Mesothelial cell of epicardium (in vitro differentiated cells): ENCODE data around the gene ZNF331. TPM values are rescaled to one million over a fixed set of nuclear protein-coding genes. Genes with fewer than 3 reads are reported as not detected.

Experiments used
- DNase-seq, 2 experiments: peaks; one replicate each; pipeline ENCODE4 v3.0.0; 2021; ENCODE audit warnings: low spot score in 2 of 2; ENCODE audit not compliant: unreplicated experiment in 2 of 2
- H3K27ac Mint-ChIP-seq: 2 replicates; pipeline ENCODE4 v1.8.0; 2021; ENCODE audit warnings: mixed read lengths
- H3K27me3 Mint-ChIP-seq: 2 replicates; pipeline ENCODE4 v1.8.0; 2021; ENCODE audit warnings: low read depth, mixed read lengths
- H3K36me3 Mint-ChIP-seq: 2 replicates; pipeline ENCODE4 v1.8.0; 2021; ENCODE audit warnings: mixed read lengths
- H3K4me1 Mint-ChIP-seq: 2 replicates; pipeline ENCODE4 v1.8.0; 2021; ENCODE audit warnings: mixed read lengths
- H3K4me3 Mint-ChIP-seq: 2 replicates; pipeline ENCODE4 v1.8.0; 2021; ENCODE audit warnings: mild to moderate bottlenecking, moderate library complexity, mixed read lengths
- H3K9me3 Mint-ChIP-seq: 2 replicates; pipeline ENCODE4 v1.8.0; 2021; ENCODE audit warnings: mixed read lengths
- CTCF ChIP-seq: fragments of 200-600 bp; sonication (generic); IDR thresholded peaks from one replicate; pipeline ENCODE4 v1.5.0; 2021; ENCODE audit warnings: antibody characterized with exemption; ENCODE audit not compliant: unreplicated experiment
- total RNA-seq: library from RNA; stranded (reverse); gene quantifications from 3 replicates; pipeline ENCODE4 v1.2.1, GENCODE V29; 2021

The ZNF331 gene
- total RNA-seq, 1 donor from 2014 or later, result 19.5 TPM

- Mint-ChIP-seq H3K27me3 (no peaks in the 10 kb centered on the region), H3K27ac (no peak overlapping the region)
Measured at GRCh38 chr19:53571339-53571738, 33.4 kb downstream of the ZNF331 start.

DNA sequence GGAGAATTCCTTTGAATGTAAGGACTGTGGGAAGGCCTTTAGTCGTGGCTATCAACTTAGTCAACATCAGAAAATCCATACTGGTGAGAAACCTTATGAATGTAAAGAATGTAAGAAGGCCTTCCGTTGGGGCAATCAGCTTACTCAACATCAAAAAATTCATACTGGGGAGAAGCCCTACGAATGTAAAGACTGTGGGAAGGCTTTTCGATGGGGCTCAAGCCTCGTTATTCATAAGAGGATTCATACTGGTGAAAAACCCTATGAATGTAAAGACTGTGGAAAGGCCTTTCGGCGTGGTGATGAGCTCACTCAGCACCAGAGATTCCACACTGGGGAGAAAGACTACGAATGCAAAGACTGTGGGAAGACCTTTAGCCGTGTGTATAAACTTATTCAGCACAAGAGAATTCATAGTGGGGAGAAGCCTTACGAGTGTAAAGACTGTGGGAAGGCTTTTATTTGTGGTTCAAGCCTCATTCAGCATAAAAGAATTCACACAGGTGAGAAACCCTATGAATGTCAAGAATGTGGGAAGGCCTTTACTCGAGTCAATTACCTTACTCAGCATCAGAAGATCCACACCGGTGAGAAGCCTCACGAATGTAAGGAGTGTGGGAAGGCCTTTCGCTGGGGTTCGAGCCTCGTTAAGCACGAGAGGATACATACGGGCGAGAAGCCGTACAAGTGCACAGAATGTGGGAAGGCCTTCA, 39.2 kb downstream of the ZNF331 start:
- Mint-ChIP-seq H3K4me1 (no peaks in the 10 kb centered on the region), H3K27me3 (no peaks in the 10 kb centered on the region), H3K9me3 (peaks cover 32% of the 10 kb centered on the region), H3K27ac (no peak overlapping the region), H3K36me3 (peaks cover 54% of the 10 kb centered on the region), H3K4me3 (no peak overlapping the region)
- no peak for TF ChIP-seq CTCF
- no peak for DNase-seq

More at GRCh38 chr19:53571339-53571738, 33.4 kb downstream of the ZNF331 start:
- Mint-ChIP-seq H3K4me3 (no peak overlapping the region), H3K4me1 (no peaks in the 10 kb centered on the region), H3K36me3 (peaks cover 26% of the 10 kb centered on the region), H3K9me3 (peaks cover 3% of the 10 kb centered on the region)
- DNase-seq, result no peak
- no peak for TF ChIP-seq CTCF

- peaks cover 54% of the 10 kb centered on the region for H3K36me3 Mint-ChIP-seq
Measured at GRCh38 chr19:53577968-53578367, 40.0 kb downstream of the ZNF331 start.

DNA sequence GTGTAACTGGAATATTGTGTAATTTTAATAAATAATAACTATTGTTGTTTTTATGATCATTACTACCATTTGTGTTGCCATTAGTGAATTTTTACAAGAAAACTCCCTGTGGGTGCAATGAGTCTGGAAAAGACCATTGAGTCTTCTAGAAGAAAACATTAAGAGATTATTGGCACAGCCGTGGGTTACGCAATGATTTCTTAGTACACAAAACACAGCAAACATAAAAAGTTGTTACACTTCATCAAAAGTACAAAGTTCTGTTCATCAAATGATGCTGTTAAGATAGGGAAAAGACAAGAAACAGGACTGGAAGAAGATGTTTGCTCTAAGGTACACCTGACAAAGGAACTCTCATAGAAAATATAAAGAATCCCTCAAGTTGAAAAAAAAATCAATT, 41.6 kb downstream of the ZNF331 start:
- Mint-ChIP-seq H3K27me3 (no peaks in the 10 kb centered on the region), H3K9me3 (peaks cover 32% of the 10 kb centered on the region), H3K36me3 (peaks cover 49% of the 10 kb centered on the region), H3K27ac (no peak overlapping the region), H3K4me1 (no peaks in the 10 kb centered on the region), H3K4me3 (no peak overlapping the region)
- no peak for DNase-seq
- TF ChIP-seq CTCF, result no peak

More at GRCh38 chr19:53577968-53578367, 40.0 kb downstream of the ZNF331 start:
- Mint-ChIP-seq H3K4me1 (no peaks in the 10 kb centered on the region), H3K9me3 (peaks cover 32% of the 10 kb centered on the region), H3K27me3 (no peaks in the 10 kb centered on the region), H3K4me3 (no peak overlapping the region), H3K27ac (no peak overlapping the region)
- TF ChIP-seq CTCF, result no peak
- DNase-seq, result no peak

DNA sequence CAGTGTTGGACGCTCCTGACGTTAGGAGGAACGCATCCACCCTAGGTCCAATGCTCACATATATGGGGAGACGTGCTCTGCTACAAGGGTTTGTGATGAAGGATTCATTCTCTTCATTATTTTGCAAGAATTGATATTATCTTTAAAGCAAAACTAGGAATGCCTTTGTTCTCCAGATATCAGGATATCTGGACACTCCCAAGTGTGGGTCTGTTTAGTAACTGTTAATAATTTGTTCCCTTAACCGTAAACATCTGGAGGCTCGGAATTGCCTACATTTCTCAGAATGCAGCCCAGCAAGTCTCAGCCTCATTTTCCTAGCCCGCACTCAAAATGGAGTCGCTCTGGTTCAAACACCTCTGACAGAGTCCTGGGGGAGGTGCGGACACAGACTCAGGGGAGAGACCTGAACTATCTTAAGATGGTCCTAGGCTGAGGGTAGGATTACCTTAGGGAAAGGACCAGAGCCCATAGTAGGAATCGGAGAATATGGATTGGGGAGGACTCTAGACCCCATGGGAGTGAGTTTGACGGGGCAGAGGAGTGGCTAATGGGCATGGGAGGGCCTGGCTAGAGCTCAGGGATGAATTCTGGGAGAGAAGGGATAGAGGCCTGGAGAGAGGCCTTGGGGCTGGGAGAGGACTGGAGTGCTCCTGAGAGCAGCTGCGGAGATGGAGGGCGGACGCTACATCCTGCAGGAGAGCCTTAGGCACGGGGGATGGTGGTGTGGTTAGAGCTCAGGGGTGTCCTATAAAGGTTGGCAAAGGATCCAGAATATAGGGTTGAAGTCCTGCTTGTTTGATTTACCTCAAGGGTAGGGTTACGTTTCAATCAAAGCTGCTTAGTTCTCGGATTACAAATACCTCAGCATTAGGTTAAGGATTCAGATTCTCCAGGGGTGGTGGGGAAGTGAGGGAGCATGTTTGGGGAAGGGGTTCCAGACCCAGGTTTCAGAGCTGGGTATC, 43.2 kb downstream of the ZNF331 start:
- H3K27me3 Mint-ChIP-seq, result no peaks in the 10 kb centered on the region
- peaks cover 32% of the 10 kb centered on the region for H3K9me3 Mint-ChIP-seq
- no peak for TF ChIP-seq CTCF
- no peaks in the 10 kb centered on the region for H3K4me1 Mint-ChIP-seq
- no peak overlapping the region for H3K27ac Mint-ChIP-seq
- no peak for DNase-seq
- H3K4me3 Mint-ChIP-seq, result no peak overlapping the region
- peaks cover 42% of the 10 kb centered on the region for H3K36me3 Mint-ChIP-seq
